ENCODE results near the gene NFIA.

The NFIA gene

GRCh38 chr1:61436016-61436415, 353.7 kb downstream of the NFIA start:
- TF ChIP-seq POLR2A (IDR thresholded peaks at IDR 0.05; ENCODE audit: low read depth, low read length), result no peak
- no peak for TF ChIP-seq POLR2AphosphoS5 (IDR thresholded peaks at IDR 0.05; ENCODE audit: low read depth, low read length)
- no peak for TF ChIP-seq TAF1 (IDR thresholded peaks at IDR 0.05; ENCODE audit: borderline replicate concordance, low read depth, low read length)
- no peak for FAIRE-seq
- DNase-seq (ENCODE audit: insufficient read length), result no peak

DNA sequence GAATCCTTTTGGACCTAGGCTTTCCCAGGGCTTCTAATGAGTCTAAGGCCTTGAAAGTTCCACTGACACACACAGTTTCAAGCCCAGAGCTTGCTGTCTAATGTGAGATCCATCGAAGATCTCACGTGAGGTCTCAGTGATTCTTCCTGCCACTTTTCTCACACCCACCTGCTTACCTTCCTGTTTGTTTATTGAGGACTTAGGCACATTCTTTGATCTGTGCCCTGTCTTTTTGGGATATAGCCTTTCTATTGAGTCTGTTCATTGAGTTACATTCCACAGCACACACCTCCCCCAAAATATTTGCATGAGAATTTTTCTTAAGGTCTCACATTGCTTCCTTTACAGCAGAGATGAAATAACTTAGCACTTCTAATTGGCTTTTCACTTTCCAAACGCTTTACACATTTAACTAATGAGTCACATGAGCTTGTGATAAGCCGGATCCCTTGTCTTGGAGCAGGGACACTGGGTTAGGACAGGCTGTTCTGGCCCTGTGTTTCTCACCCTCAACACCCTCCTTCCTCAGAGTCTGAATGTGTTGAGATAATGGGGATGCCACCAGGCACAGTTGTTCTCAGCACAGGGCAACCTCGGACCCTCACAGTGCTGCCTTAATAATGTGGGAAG, 354.2 kb downstream of the NFIA start:
- no peak for FAIRE-seq
- TF ChIP-seq POLR2AphosphoS5 (IDR thresholded peaks at IDR 0.05; ENCODE audit: low read depth, low read length) (no peak), POLR2A (IDR thresholded peaks at IDR 0.05; ENCODE audit: low read depth, low read length) (no peak), TAF1 (IDR thresholded peaks at IDR 0.05; ENCODE audit: borderline replicate concordance, low read depth, low read length) (no peak)
- DNase-seq (ENCODE audit: insufficient read length), result no peak

DNA sequence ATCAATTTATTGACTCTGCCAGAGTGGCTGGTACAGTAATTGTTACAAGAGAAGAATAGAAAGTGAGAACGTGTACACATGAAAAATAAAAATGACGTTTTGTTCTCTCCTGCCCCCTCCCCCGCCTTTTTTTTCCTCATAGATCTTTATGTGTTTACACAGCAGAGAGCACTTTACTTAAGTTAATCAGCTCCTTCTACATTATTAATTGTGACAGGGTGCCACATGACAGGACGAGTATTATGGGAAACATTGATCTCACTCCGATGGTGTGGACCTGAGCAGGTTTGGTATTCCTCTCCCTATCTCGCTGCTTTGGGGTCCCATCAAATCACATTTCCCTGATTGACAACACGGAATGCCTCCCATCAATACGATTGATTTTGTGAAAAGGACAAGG, 356.9 kb downstream of the NFIA start:
- TF ChIP-seq POLR2AphosphoS5 (IDR thresholded peaks at IDR 0.05; ENCODE audit: low read depth, low read length), result no peak
- no peak for TF ChIP-seq TAF1 (IDR thresholded peaks at IDR 0.05; ENCODE audit: borderline replicate concordance, low read depth, low read length)
- no peak for TF ChIP-seq POLR2A (IDR thresholded peaks at IDR 0.05; ENCODE audit: low read depth, low read length)
- no peak for DNase-seq (ENCODE audit: insufficient read length)

DNA sequence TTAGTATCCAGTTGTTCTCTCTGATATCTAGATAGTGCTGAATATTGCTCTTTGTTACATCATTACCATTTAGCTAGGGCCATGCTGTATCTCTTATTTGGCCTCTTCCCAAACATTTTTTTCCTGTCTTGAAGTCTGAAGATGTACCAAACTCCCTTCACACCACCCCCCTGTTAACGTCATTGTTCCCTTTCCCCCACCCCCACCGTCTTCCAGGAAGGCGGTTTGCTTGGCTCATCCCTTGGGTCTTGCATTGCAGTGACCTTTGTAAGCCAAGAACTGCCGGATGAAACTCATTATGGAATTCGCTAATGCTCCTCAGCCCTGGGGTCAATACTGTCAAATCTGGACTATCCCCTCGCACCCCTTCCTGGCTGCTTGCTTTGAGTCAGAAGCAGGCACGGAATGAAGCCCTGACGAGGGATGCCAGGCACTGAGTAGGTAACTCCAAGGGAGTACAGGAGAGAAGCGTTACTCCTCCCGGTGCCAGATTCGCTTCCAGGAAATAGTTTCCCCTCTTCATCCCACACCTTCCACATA, 359.4 kb downstream of the NFIA start:
- no peak for TF ChIP-seq POLR2AphosphoS5 (IDR thresholded peaks at IDR 0.05; ENCODE audit: low read depth, low read length)
- no peak for TF ChIP-seq TAF1 (IDR thresholded peaks at IDR 0.05; ENCODE audit: borderline replicate concordance, low read depth, low read length)
- TF ChIP-seq POLR2A (IDR thresholded peaks at IDR 0.05; ENCODE audit: low read depth, low read length), result no peak
- FAIRE-seq (no peak), DNase-seq (ENCODE audit: insufficient read length) (no peak)

More for the DNA sequence above, 356.9 kb downstream of the NFIA start:
- FAIRE-seq, result no peak

- TF ChIP-seq TAF1 (IDR thresholded peaks at IDR 0.05; ENCODE audit: borderline replicate concordance, low read depth, low read length) (no peak), POLR2AphosphoS5 (IDR thresholded peaks at IDR 0.05; ENCODE audit: low read depth, low read length) (no peak), POLR2A (IDR thresholded peaks at IDR 0.05; ENCODE audit: low read depth, low read length) (no peak)
- no peak for DNase-seq (ENCODE audit: insufficient read length)
- no peak for FAIRE-seq
Measured at GRCh38 chr1:61442544-61442943, 360.2 kb downstream of the NFIA start.

DNA sequence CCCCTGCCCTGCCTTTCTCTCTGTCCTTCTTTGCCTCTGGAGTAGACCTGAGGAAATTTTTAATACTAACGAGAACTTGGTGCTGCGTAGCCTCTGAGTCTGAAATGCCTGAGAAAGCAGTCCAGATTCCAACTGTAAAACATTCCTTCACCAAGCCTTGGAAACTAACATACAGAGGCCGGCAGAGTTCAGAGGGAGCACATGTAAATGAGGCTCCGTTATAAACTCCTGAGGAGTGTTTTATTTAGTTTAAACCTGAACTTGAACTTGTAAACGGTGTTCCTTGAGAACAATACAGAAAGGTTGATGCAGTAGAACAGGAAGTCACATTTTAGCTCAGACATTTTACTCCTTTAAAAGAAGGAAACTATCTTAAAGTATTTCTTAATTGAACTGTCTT, 361.9 kb downstream of the NFIA start:
- DNase-seq (ENCODE audit: insufficient read length) (no peak), FAIRE-seq (no peak)
- no peak for TF ChIP-seq TAF1 (IDR thresholded peaks at IDR 0.05; ENCODE audit: borderline replicate concordance, low read depth, low read length)
- no peak for TF ChIP-seq POLR2AphosphoS5 (IDR thresholded peaks at IDR 0.05; ENCODE audit: low read depth, low read length)
- TF ChIP-seq POLR2A (IDR thresholded peaks at IDR 0.05; ENCODE audit: low read depth, low read length), result no peak

- DNase-seq (ENCODE audit: insufficient read length) (no peak), FAIRE-seq (no peak)
- no peak for TF ChIP-seq TAF1 (IDR thresholded peaks at IDR 0.05; ENCODE audit: borderline replicate concordance, low read depth, low read length)
- TF ChIP-seq POLR2AphosphoS5 (IDR thresholded peaks at IDR 0.05; ENCODE audit: low read depth, low read length), result no peak
- no peak for TF ChIP-seq POLR2A (IDR thresholded peaks at IDR 0.05; ENCODE audit: low read depth, low read length)
Measured at GRCh38 chr1:61445269-61445825, 363.0 kb downstream of the NFIA start.

DNA sequence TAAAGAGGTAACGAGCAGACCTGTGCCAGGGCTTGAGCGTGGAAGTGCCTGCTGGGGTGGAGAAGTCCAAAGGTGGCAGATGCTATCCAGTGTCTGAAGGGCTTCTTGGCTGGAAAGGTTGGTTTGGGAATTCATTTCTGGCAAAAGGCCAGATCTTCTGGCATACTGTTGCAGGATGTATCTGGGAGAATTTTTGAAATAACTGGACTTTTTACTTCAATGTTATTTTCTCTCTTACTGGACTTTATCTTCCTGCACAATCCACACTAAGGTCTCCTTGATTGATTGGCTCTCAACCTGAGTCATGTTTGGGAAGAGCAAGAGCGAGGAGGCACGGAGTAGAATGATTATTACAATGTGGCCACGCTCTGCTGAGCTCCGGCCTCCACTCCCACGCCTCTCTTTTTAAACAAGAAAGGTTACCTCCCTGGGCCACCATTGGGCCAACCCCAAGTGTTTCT, 364.2 kb downstream of the NFIA start:
- DNase-seq (ENCODE audit: insufficient read length) (no peak), FAIRE-seq (no peak)
- TF ChIP-seq POLR2AphosphoS5 (IDR thresholded peaks at IDR 0.05; ENCODE audit: low read depth, low read length), result no peak
- TF ChIP-seq POLR2A (IDR thresholded peaks at IDR 0.05; ENCODE audit: low read depth, low read length), result no peak
- TF ChIP-seq TAF1 (IDR thresholded peaks at IDR 0.05; ENCODE audit: borderline replicate concordance, low read depth, low read length), result no peak

DNA sequence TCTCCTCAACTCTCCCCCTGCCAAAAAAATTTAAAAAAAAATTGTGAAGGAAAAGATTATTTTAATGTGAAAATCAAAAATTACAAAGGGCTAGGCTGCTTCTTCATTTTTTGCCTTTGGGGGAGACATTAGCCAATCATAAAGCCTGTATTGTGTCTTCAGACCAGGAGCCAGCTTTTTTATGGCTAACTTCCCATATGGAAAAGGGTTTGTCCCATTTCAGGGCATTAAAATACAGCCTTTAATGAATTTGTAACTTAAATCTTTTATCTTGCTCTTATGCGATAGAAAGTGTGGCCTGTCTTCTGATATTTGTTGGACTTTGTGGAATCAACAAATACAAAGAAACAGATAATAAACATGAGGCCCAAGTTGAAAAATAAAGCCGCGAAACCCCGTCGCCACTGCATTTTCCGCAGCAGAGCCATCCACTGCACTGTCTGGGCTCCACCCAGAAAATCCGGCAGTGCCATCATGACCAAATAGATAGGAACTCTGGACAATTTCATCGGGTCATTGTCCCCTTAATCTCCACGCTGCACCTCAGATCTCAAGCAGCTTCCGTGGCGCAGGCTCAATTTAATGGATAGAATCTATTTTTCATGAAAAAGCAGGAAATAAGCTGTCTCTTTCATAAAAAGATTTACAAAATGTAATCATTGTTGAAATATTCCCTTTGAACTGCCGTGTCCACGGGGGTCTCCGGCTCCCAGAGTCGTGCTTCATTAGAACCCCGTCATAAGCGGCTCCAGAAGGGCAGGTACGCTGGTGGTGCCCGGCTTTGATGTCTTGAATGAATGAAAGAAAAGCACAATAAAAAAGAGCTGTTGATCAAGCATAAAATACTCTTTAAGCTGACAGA, 365.0 kb downstream of the NFIA start:
- no peak for TF ChIP-seq POLR2AphosphoS5 (IDR thresholded peaks at IDR 0.05; ENCODE audit: low read depth, low read length)
- TF ChIP-seq POLR2A (IDR thresholded peaks at IDR 0.05; ENCODE audit: low read depth, low read length), result no peak
- no peak for TF ChIP-seq TAF1 (IDR thresholded peaks at IDR 0.05; ENCODE audit: borderline replicate concordance, low read depth, low read length)
- FAIRE-seq, result no peak
- no peak for DNase-seq (ENCODE audit: insufficient read length)

DNA sequence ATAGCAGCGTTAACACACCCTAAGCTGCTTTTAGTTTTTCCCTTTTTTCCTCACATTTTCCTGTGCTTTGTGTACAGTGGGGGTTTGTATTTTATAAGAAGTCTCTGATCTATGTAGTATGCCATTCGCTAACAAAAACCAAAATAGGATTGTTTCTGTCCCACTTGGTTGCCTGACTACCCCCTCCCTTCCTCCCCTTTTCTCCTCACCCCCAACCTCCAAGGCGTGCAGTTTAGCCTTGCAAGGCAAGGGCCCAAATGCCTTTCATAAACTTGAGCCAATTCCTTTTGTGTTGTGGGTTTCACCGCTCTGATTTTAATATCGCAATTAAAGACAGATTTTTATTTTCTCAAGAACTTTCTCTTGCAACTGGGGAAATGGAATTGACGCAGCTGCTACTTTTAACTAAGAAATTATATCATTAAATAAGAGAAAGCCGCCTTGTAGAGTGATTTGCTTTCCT, 365.6 kb downstream of the NFIA start:
- no peak for FAIRE-seq
- TF ChIP-seq TAF1 (IDR thresholded peaks at IDR 0.05; ENCODE audit: borderline replicate concordance, low read depth, low read length) (no peak), POLR2AphosphoS5 (IDR thresholded peaks at IDR 0.05; ENCODE audit: low read depth, low read length) (no peak), POLR2A (IDR thresholded peaks at IDR 0.05; ENCODE audit: low read depth, low read length) (no peak)
- no peak for DNase-seq (ENCODE audit: insufficient read length)

DNA sequence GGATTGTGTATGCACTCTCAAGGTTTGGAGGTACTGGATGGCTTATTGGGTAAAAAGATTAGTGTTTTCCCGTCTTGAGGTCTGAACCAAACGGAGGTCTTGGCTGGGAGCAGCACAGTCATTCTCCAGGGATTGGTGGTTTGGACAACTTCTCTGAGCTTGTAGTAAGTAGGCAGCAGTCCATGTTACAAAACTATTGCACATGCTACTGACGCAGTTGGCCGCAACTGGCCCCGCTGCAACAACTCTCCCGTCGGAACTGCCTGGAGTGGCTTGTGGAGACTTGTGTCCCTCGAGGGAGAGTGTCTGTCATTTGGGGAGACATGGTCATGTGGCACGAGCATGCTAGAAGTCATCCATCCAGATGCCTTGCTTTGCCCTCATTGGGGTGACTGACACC, 366.6 kb downstream of the NFIA start:
- FAIRE-seq, result no peak
- no peak for TF ChIP-seq POLR2A (IDR thresholded peaks at IDR 0.05; ENCODE audit: low read depth, low read length)
- TF ChIP-seq POLR2AphosphoS5 (IDR thresholded peaks at IDR 0.05; ENCODE audit: low read depth, low read length), result no peak
- TF ChIP-seq TAF1 (IDR thresholded peaks at IDR 0.05; ENCODE audit: borderline replicate concordance, low read depth, low read length), result no peak
- no peak for DNase-seq (ENCODE audit: insufficient read length)

Measured in GM12892 (cell line).